Testis (tissue), 2 donors: ENCODE measurements around the gene CGB2.

Source experiments
- POLR2A ChIP-seq: fragments of 450-650 bp; IDR thresholded peaks from one replicate; pipeline ENCODE4 v1.6.1; 2017; ENCODE audit warnings: antibody characterized with exemption, mild to moderate bottlenecking, moderate library complexity
- TF ChIP-seq, protein P1 (sequence below), 3 experiments: fragments of 450-650 bp in 2 of 3; fragments of 200-600 bp in 1 of 3; sonication (generic) in 1 of 3; IDR thresholded peaks; one replicate each; pipeline ENCODE4 v1.5.1; 2016 to 2019; ENCODE audit warnings: antibody characterized with exemption in 3 of 3, mild to moderate bottlenecking in 2 of 3, moderate library complexity in 1 of 3

DNA sequence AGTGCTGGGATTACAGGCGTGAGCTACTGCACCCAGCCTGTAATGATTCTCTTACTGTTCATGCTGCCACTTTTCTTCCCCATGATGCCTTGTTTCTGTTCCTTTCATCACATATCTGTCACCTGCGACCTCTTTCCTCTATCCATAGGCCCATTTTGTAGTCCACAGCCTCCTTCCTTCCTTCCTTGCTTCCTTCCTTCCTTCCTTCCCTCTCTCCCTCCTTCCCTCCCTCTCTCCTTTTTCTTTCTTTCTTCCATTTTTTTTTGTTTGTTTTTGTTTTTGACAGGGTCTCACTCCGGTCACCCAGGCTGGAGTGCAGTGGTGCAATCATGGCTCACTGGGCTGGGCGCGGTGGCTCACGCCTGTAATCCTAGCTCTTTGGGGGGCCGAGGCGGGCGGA is 42.8 kb upstream of the CGB2 start:
- TF ChIP-seq, protein P1, sequence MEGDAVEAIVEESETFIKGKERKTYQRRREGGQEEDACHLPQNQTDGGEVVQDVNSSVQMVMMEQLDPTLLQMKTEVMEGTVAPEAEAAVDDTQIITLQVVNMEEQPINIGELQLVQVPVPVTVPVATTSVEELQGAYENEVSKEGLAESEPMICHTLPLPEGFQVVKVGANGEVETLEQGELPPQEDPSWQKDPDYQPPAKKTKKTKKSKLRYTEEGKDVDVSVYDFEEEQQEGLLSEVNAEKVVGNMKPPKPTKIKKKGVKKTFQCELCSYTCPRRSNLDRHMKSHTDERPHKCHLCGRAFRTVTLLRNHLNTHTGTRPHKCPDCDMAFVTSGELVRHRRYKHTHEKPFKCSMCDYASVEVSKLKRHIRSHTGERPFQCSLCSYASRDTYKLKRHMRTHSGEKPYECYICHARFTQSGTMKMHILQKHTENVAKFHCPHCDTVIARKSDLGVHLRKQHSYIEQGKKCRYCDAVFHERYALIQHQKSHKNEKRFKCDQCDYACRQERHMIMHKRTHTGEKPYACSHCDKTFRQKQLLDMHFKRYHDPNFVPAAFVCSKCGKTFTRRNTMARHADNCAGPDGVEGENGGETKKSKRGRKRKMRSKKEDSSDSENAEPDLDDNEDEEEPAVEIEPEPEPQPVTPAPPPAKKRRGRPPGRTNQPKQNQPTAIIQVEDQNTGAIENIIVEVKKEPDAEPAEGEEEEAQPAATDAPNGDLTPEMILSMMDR (IDR thresholded peaks at IDR 0.05): no peak
- TF ChIP-seq POLR2A: no peak
